ENCODE measurements around the gene HK1. TPM values are rescaled to one million over a fixed set of nuclear protein-coding genes. Genes with fewer than 3 reads are reported as not detected.
"Not testable (repeated sequence)": the region's sequence is repeated elsewhere in the genome, so short reads cannot be mapped to it uniquely, and the experiment has no call there.

Gene HK1
- total RNA-seq, 2 donors from 2014 or later, result 38.0 to 78.8 TPM

GRCh38 chr10:69276503-69276902, 1.8 kb upstream of the HK1 start:
- Mint-ChIP-seq H3K4me3 (no peak overlapping the region), H3K36me3 (ENCODE audit: low read depth) (no peaks in the 10 kb centered on the region), H3K27ac (no peak overlapping the region), H3K9me3 (no peaks in the 10 kb centered on the region), H3K27me3 (ENCODE audit: insufficient read depth) (peaks cover 9% of the 10 kb centered on the region), H3K4me1 (peaks cover 9% of the 10 kb centered on the region)
- no peak overlapping the region for H3K9ac ChIP-seq (ENCODE audit: extremely low read depth, low read length, poor library complexity, severe bottlenecking)
- no peak for DNase-seq
- no peak overlapping the region for H3K27ac ChIP-seq (ENCODE audit: low read depth, low read length)
- H3K4me3 ChIP-seq (ENCODE audit: low read length), result no peak overlapping the region
- no peaks in the 10 kb centered on the region for H3K27me3 ChIP-seq (ENCODE audit: control insufficient read depth, insufficient read depth, low read length, poor library complexity, severe bottlenecking)
- H3K9me3 ChIP-seq (ENCODE audit: control insufficient read depth, low read length), result no peaks in the 10 kb centered on the region
- peaks cover 5% of the 10 kb centered on the region for H3K4me1 ChIP-seq (ENCODE audit: control insufficient read depth, insufficient read depth, low read length)
- WGBS, 2 experiments (ENCODE audit: insufficient coverage in 1 of 2, insufficient read length in 1 of 2), result 83 to 96% methylated on average over 3 to 5 of the region's 6 CpGs
- no peak for TF ChIP-seq CTCF (conservative IDR thresholded peaks at IDR 0.05)
- no peaks in the 10 kb centered on the region for H3K36me3 ChIP-seq (ENCODE audit: control insufficient read depth, insufficient read depth, low read length)

DNA sequence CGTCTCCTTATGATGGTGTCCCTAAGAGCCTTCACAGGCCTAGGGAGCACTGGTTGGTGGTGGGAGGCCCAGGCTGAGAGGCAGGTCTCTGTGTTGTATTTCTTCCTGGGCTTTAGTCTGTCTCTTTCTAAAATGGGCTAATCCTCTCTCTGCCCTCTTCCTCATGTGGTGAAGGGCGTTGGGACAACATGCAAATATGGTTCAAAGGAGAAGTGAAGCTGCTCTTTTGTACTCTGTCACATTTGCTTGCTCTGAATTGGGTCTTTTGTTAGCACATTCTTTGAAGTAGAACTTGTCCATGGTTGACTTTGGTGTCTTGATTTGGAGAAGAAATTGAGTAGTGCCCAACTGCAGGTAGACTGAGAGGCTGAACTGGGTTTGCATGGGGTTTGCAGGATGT, 814 bp downstream of the HK1 start:
- H3K4me1 Mint-ChIP-seq, result peaks cover 9% of the 10 kb centered on the region
- 100% methylated on average over 1 to 2 of the region's 2 CpGs for WGBS, 2 experiments (ENCODE audit: insufficient coverage in 1 of 2, insufficient read length in 1 of 2)
- Histone ChIP-seq H3K27ac (ENCODE audit: low read depth, low read length) (no peak overlapping the region), H3K4me3 (ENCODE audit: low read length) (no peak overlapping the region), H3K9ac (ENCODE audit: extremely low read depth, low read length, poor library complexity, severe bottlenecking) (no peak overlapping the region), H3K27me3 (ENCODE audit: control insufficient read depth, insufficient read depth, low read length, poor library complexity, severe bottlenecking) (no peaks in the 10 kb centered on the region), H3K9me3 (ENCODE audit: control insufficient read depth, low read length) (no peaks in the 10 kb centered on the region), H3K4me1 (ENCODE audit: control insufficient read depth, insufficient read depth, low read length) (peaks cover 5% of the 10 kb centered on the region), H3K36me3 (ENCODE audit: control insufficient read depth, insufficient read depth, low read length) (no peaks in the 10 kb centered on the region)
- no peaks in the 10 kb centered on the region for H3K9me3 Mint-ChIP-seq
- no peak overlapping the region for H3K27ac Mint-ChIP-seq
- H3K4me3 Mint-ChIP-seq, result no peak overlapping the region
- peaks cover 9% of the 10 kb centered on the region for H3K27me3 Mint-ChIP-seq (ENCODE audit: insufficient read depth)
- no peaks in the 10 kb centered on the region for H3K36me3 Mint-ChIP-seq (ENCODE audit: low read depth)
- DNase-seq, result no peak
- no peak for TF ChIP-seq CTCF (conservative IDR thresholded peaks at IDR 0.05)

- H3K4me3 Mint-ChIP-seq, result no peak overlapping the region
- no peaks in the 10 kb centered on the region for H3K27me3 ChIP-seq (ENCODE audit: control insufficient read depth, insufficient read depth, low read length, poor library complexity, severe bottlenecking)
- H3K9ac ChIP-seq (ENCODE audit: extremely low read depth, low read length, poor library complexity, severe bottlenecking), result no peak overlapping the region
- no peaks in the 10 kb centered on the region for H3K9me3 ChIP-seq (ENCODE audit: control insufficient read depth, low read length)
- no peaks in the 10 kb centered on the region for H3K36me3 ChIP-seq (ENCODE audit: control insufficient read depth, insufficient read depth, low read length)
- H3K4me3 ChIP-seq (ENCODE audit: low read length), result no peak overlapping the region
- peaks cover 9% of the 10 kb centered on the region for H3K27me3 Mint-ChIP-seq (ENCODE audit: insufficient read depth)
- no peak for TF ChIP-seq CTCF (conservative IDR thresholded peaks at IDR 0.05)
- no peak for DNase-seq
- H3K27ac Mint-ChIP-seq, result no peak overlapping the region
- H3K27ac ChIP-seq (ENCODE audit: low read depth, low read length), result no peak overlapping the region
- WGBS, 2 experiments (ENCODE audit: insufficient coverage in 1 of 2, insufficient read length in 1 of 2), result 89 to 97% methylated on average over 6 to 8 of the region's 8 CpGs
- H3K4me1 ChIP-seq (ENCODE audit: control insufficient read depth, insufficient read depth, low read length), result peaks cover 5% of the 10 kb centered on the region
- H3K4me1 Mint-ChIP-seq, result peaks cover 15% of the 10 kb centered on the region
- H3K36me3 Mint-ChIP-seq (ENCODE audit: low read depth), result no peaks in the 10 kb centered on the region
- H3K9me3 Mint-ChIP-seq, result no peaks in the 10 kb centered on the region
Observed at GRCh38 chr10:69281507-69282413, 3.5 kb downstream of the HK1 start.

DNA sequence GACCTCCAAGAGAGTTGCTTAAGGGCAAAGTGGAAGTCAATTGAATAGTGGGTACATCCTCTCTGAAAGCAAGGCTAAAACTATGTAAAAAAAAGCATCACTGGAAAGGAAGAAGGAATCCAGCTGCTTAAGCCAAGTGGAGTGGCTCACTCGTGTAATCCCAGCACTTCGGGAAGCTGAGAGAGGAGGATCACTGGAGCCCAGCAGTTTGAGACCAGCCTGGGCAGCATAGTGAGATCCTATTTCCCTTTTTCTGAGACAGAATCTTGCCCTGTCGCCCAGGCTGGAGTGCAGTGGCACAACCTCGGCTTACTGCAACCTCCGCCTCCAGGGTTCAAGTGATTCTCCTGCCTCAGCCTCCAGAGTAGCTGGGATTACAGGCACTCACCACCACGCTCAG, 6.1 kb downstream of the HK1 start:
- H3K27ac Mint-ChIP-seq; H3K4me3 Mint-ChIP-seq; H3K9ac ChIP-seq (ENCODE audit: extremely low read depth, low read length, poor library complexity, severe bottlenecking); H3K36me3 Mint-ChIP-seq (ENCODE audit: low read depth); H3K4me1 Mint-ChIP-seq; H3K4me1 ChIP-seq (ENCODE audit: control insufficient read depth, insufficient read depth, low read length); H3K36me3 ChIP-seq (ENCODE audit: control insufficient read depth, insufficient read depth, low read length); H3K4me3 ChIP-seq (ENCODE audit: low read length); H3K27me3 ChIP-seq (ENCODE audit: control insufficient read depth, insufficient read depth, low read length, poor library complexity, severe bottlenecking); H3K27me3 Mint-ChIP-seq (ENCODE audit: insufficient read depth); H3K27ac ChIP-seq (ENCODE audit: low read depth, low read length); H3K9me3 ChIP-seq (ENCODE audit: control insufficient read depth, low read length); H3K9me3 Mint-ChIP-seq; DNase-seq: not testable (repeated sequence)
- 92 to 95% methylated on average over 6 of the region's 6 CpGs for WGBS, 2 experiments (ENCODE audit: insufficient coverage in 1 of 2, insufficient read length in 1 of 2)
